Globus pallidus (tissue), 1 donor: ENCODE results near the gene CACNB2.

Source experiments
- DNase-seq: peaks from one replicate; pipeline ENCODE4 v3.0.0-alpha.2; 2015; ENCODE audit warnings: low spot score

CACNB2 gene

GRCh38 chr10:18514537-18514936, 374.3 kb downstream of the CACNB2 start:
- DNase-seq: no peak

- DNase-seq: no peak
Measured at GRCh38 chr10:18516851-18517250, 376.6 kb downstream of the CACNB2 start.

GRCh38 chr10:18523025-18523424, 382.8 kb downstream of the CACNB2 start:
- no peak for DNase-seq

GRCh38 chr10:18523858-18524257, 383.6 kb downstream of the CACNB2 start:
- DNase-seq: no peak

- DNase-seq: no peak
Measured at GRCh38 chr10:18527687-18528086, 387.5 kb downstream of the CACNB2 start.

- no peak for DNase-seq
Measured at GRCh38 chr10:18528292-18528691, 388.1 kb downstream of the CACNB2 start.

GRCh38 chr10:18532881-18533535, 392.8 kb downstream of the CACNB2 start:
- DNase-seq: no peak

- DNase-seq: no peak
Measured at GRCh38 chr10:18533896-18534295, 393.7 kb downstream of the CACNB2 start.

GRCh38 chr10:18539335-18539734, 399.1 kb downstream of the CACNB2 start:
- DNase-seq: no peak

- no peak for DNase-seq
Measured at GRCh38 chr10:18540195-18540594, 400.0 kb downstream of the CACNB2 start.

- no peak for DNase-seq
Measured at GRCh38 chr10:18542832-18543231, 402.6 kb downstream of the CACNB2 start.

- no peak for DNase-seq
Measured at GRCh38 chr10:18545621-18546305, 405.5 kb downstream of the CACNB2 start.

- no peak for DNase-seq
Measured at GRCh38 chr10:18549105-18549504, 408.9 kb downstream of the CACNB2 start.

- no peak for DNase-seq
Measured at GRCh38 chr10:18551473-18551872, 411.2 kb downstream of the CACNB2 start.

- no peak for DNase-seq
Measured at GRCh38 chr10:18554479-18554878, 414.3 kb downstream of the CACNB2 start.

- no peak for DNase-seq
Measured at GRCh38 chr10:18556522-18557147, 416.4 kb downstream of the CACNB2 start.

GRCh38 chr10:18557960-18558359, 417.7 kb downstream of the CACNB2 start:
- no peak for DNase-seq

GRCh38 chr10:18561861-18562551, 421.8 kb downstream of the CACNB2 start:
- no peak for DNase-seq

- no peak for DNase-seq
Measured at GRCh38 chr10:18563003-18563726, 422.9 kb downstream of the CACNB2 start.

- DNase-seq: no peak
Measured at GRCh38 chr10:18565006-18565405, 424.8 kb downstream of the CACNB2 start.

GRCh38 chr10:18566177-18566576, 426.0 kb downstream of the CACNB2 start:
- DNase-seq: no peak

GRCh38 chr10:18567343-18567856, 427.2 kb downstream of the CACNB2 start:
- DNase-seq: no peak
